Renal pelvis (tissue), 12 donors: ENCODE measurements around the gene PDCD2L. TPM values are rescaled to one million over a fixed set of nuclear protein-coding genes. Genes with fewer than 3 reads are reported as not detected.

Experiments used
- DNase-seq: peaks from one replicate; pipeline ENCODE4 v3.0.0-alpha.2; 2013
- long read RNA-seq, 16 experiments: transcript quantifications; one replicate each; lab custom pipeline, GENCODE V29; 2026
- polyA plus RNA-seq, 3 donors: library from polyadenylated mRNA; unstranded; fragments of 120-200 nt; gene quantifications; one replicate each; pipeline ENCODE4 v1.2.1, GENCODE V29; 2013; ENCODE audit not compliant: insufficient read length in 3 of 3

The PDCD2L gene
- 10 to 100 TPM; 12.0 to 13.8 (median 12.2) TPM for polyA plus RNA-seq
- long read RNA-seq, donor 1, transcript PDCD2L-201 (7 exons, 1,171 nt): major isoform, 6 of 7 reads
- long read RNA-seq, donor 1, partial matches to known transcripts: 0 of 7 reads
- long read RNA-seq, donor 1, other reads (novel, unspliced or antisense): 0 of 7 reads
- long read RNA-seq, donor 2, transcript PDCD2L-201 (7 exons, 1,171 nt): major isoform, 11 of 19 reads
- long read RNA-seq, donor 2, partial matches to known transcripts: 6 of 19 reads
- long read RNA-seq, donor 2, other reads (novel, unspliced or antisense): 0 of 19 reads
- long read RNA-seq, donor 3, transcript PDCD2L-201 (7 exons, 1,171 nt): major isoform, 6 of 7 reads
- long read RNA-seq, donor 3, partial matches to known transcripts: 0 of 7 reads
- long read RNA-seq, donor 3, other reads (novel, unspliced or antisense): 0 of 7 reads
- long read RNA-seq, donor 4, transcript PDCD2L-201 (7 exons, 1,171 nt): major isoform, 11 of 19 reads
- long read RNA-seq, donor 4, partial matches to known transcripts: 8 of 19 reads
- long read RNA-seq, donor 4, other reads (novel, unspliced or antisense): 0 of 19 reads
- long read RNA-seq, donor 5, partial matches to known transcripts: 0 of 3 reads
- long read RNA-seq, donor 5, other reads (novel, unspliced or antisense): 0 of 3 reads
- long read RNA-seq, donor 6, partial matches to known transcripts: 0 of 3 reads
- long read RNA-seq, donor 6, other reads (novel, unspliced or antisense): 0 of 3 reads
- long read RNA-seq, donor 7, transcript PDCD2L-201 (7 exons, 1,171 nt): major isoform, 6 of 8 reads
- long read RNA-seq, donor 7, partial matches to known transcripts: 0 of 8 reads
- long read RNA-seq, donor 7, other reads (novel, unspliced or antisense): 0 of 8 reads
- long read RNA-seq, donor 8, partial matches to known transcripts: 0 of 2 reads
- long read RNA-seq, donor 8, other reads (novel, unspliced or antisense): 0 of 2 reads
- long read RNA-seq, donor 9, transcript PDCD2L-201 (7 exons, 1,171 nt): major isoform, 7 of 15 reads
- long read RNA-seq, donor 9, partial matches to known transcripts: 7 of 15 reads
- long read RNA-seq, donor 9, other reads (novel, unspliced or antisense): 0 of 15 reads
- long read RNA-seq, donor 10, transcript PDCD2L-201 (7 exons, 1,171 nt): major isoform, 6 of 9 reads
- long read RNA-seq, donor 10, partial matches to known transcripts: 0 of 9 reads
- long read RNA-seq, donor 10, other reads (novel, unspliced or antisense): 0 of 9 reads
- long read RNA-seq, donor 11, partial matches to known transcripts: 0 of 3 reads
- long read RNA-seq, donor 11, other reads (novel, unspliced or antisense): 0 of 3 reads
- long read RNA-seq, donor 12, partial matches to known transcripts: 6 of 11 reads
- long read RNA-seq, donor 12, other reads (novel, unspliced or antisense): 0 of 11 reads
- long read RNA-seq, donor 13, partial matches to known transcripts: 0 of 3 reads
- long read RNA-seq, donor 13, other reads (novel, unspliced or antisense): 0 of 3 reads
- long read RNA-seq, donor 14: 0 reads
- long read RNA-seq, donor 15, transcript PDCD2L-201 (7 exons, 1,171 nt): major isoform, 6 of 21 reads
- long read RNA-seq, donor 15, partial matches to known transcripts: 14 of 21 reads
- long read RNA-seq, donor 15, other reads (novel, unspliced or antisense): 0 of 21 reads
- long read RNA-seq, donor 16, transcript PDCD2L-201 (7 exons, 1,171 nt): major isoform, 7 of 11 reads
- long read RNA-seq, donor 16, partial matches to known transcripts: 0 of 11 reads
- long read RNA-seq, donor 16, other reads (novel, unspliced or antisense): 0 of 11 reads

- peak; percentile 90 for DNase-seq
Observed at GRCh38 chr19:34404109-34404909, at the start of gene PDCD2L. PDCD2L (plus strand) TSS chr19:34404399; CDS start chr19:34404431, 32 bp downstream.

- DNase-seq: no peak
Observed at GRCh38 chr19:34355201-34355600, 49.0 kb upstream of the PDCD2L start.

- DNase-seq: no peak
Observed at GRCh38 chr19:34356875-34357274, 47.3 kb upstream of the PDCD2L start.

GRCh38 chr19:34357431-34357830 lies 46.8 kb upstream of the PDCD2L start:
- no peak for DNase-seq

- peak; percentile 96 for DNase-seq
Observed at GRCh38 chr19:34359140-34359953, 44.9 kb upstream of the PDCD2L start.

GRCh38 chr19:34359954-34360315 lies 44.3 kb upstream of the PDCD2L start:
- DNase-seq: no peak

- DNase-seq: no peak
Observed at GRCh38 chr19:34360354-34360909, 43.8 kb upstream of the PDCD2L start.

GRCh38 chr19:34362679-34363069 lies 41.5 kb upstream of the PDCD2L start:
- DNase-seq: no peak

- DNase-seq: no peak
Observed at GRCh38 chr19:34363094-34363493, 41.1 kb upstream of the PDCD2L start.

- no peak for DNase-seq
Observed at GRCh38 chr19:34363930-34364329, 40.3 kb upstream of the PDCD2L start.

GRCh38 chr19:34364462-34364829 lies 39.8 kb upstream of the PDCD2L start:
- no peak for DNase-seq

- peak; percentile 28 for DNase-seq
Observed at GRCh38 chr19:34364830-34365462, 39.3 kb upstream of the PDCD2L start, which contains the start of gene GPI. GPI (plus strand) TSS chr19:34365196; CDS start chr19:34365267, 71 bp downstream.

- DNase-seq: peak; percentile 27
Observed at GRCh38 chr19:34365463-34366401, 38.5 kb upstream of the PDCD2L start.

GRCh38 chr19:34366738-34367623 lies 37.2 kb upstream of the PDCD2L start:
- DNase-seq: no peak

GRCh38 chr19:34367624-34367957 lies 36.6 kb upstream of the PDCD2L start:
- no peak for DNase-seq

- DNase-seq: no peak
Observed at GRCh38 chr19:34368338-34368737, 35.9 kb upstream of the PDCD2L start.
